ENCODE results near the gene KCTD13.

DNA sequence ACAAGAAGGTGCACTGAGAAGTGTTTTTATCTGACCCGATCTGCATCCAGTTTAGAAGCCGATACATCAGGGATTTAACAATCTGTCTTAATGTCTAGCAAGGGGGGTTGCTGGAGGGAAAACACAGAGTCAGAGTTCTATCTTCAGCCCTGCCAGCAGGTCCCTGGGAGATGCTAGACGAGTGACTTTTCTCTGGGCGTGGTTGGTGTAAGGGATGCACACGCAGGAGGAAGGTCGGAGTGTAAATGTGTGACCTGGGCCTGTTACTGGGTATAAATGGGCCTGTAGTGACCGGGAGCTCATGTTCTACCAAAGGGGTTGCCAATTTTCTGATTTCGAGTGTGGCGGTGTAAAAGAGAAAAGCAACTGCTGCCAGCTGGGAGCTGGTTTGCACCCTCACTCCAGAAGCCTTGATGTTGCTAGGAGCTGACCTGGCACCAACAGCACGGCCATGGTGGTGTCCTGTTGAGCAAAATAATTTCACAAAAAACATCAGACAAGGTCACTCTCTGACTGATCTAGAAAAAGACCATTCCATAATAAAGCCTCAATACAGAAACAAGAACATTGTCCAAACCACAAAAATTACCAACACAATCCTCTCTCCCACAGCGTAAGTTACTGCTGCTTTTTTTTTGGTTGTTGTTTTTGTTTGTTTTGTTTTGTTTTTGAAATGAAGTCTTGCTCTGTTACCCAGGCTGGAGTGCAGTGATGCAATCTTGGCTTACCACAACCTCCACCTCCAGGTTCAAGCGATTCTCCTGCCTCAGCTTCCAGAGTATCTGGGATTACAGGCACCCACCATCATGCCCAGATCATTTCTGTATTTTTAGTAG, 1.3 kb upstream of the KCTD13 start:
- TF ChIP-seq, protein P1, sequence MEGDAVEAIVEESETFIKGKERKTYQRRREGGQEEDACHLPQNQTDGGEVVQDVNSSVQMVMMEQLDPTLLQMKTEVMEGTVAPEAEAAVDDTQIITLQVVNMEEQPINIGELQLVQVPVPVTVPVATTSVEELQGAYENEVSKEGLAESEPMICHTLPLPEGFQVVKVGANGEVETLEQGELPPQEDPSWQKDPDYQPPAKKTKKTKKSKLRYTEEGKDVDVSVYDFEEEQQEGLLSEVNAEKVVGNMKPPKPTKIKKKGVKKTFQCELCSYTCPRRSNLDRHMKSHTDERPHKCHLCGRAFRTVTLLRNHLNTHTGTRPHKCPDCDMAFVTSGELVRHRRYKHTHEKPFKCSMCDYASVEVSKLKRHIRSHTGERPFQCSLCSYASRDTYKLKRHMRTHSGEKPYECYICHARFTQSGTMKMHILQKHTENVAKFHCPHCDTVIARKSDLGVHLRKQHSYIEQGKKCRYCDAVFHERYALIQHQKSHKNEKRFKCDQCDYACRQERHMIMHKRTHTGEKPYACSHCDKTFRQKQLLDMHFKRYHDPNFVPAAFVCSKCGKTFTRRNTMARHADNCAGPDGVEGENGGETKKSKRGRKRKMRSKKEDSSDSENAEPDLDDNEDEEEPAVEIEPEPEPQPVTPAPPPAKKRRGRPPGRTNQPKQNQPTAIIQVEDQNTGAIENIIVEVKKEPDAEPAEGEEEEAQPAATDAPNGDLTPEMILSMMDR (IDR thresholded peaks at IDR 0.05): no peak
- no peak for TF ChIP-seq POLR2AphosphoS5 (IDR thresholded peaks at IDR 0.05)
